ENCODE data around the gene RGS7.
"Not testable (repeated sequence)": the region's sequence is repeated elsewhere in the genome, so short reads cannot be mapped to it uniquely, and the experiment has no call there.

DNA sequence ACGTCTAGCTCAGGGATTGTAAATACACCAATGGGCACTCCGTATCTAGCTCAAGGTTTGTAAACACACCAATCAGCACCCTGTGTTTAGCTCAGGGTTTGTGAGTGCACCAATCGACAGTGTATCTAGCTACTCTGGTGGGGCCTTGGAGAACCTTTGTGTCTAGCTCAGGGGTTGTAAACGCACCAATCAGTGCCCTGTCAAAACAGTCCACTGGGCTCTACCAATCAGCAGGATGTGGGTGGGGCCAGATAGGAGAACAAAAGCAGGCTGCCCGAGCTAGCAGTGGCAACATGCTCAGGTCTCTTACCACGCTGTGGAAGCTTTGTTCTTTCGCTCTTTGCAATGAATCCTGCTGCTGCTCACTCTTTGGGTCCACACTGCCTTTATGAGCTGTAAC is 593.9 kb downstream of the RGS7 start:
- TF ChIP-seq CTCF (conservative IDR thresholded peaks at IDR 0.05 in 1 of 2, IDR thresholded peaks at IDR 0.05 in 1 of 2; ENCODE audit: extremely low read depth in 1 of 2, insufficient read depth in 1 of 2, low read depth in 1 of 2, low read length in 2 of 2); EZH2 (IDR thresholded peaks at IDR 0.05; ENCODE audit: borderline replicate concordance, low read length): not testable (repeated sequence)

Measured in mammary epithelial cell (primary cell).